GM19099 (cell line): ENCODE data around the gene DEGS1.

ENCODE experiments used
- POLR2A ChIP-seq: IDR thresholded peaks from 3 replicates; pipeline ENCODE4 v1.6.1; 2011; ENCODE audit warnings: low read depth; ENCODE audit not compliant: insufficient read length; ENCODE audit errors: extremely low read depth

Gene DEGS1

DNA sequence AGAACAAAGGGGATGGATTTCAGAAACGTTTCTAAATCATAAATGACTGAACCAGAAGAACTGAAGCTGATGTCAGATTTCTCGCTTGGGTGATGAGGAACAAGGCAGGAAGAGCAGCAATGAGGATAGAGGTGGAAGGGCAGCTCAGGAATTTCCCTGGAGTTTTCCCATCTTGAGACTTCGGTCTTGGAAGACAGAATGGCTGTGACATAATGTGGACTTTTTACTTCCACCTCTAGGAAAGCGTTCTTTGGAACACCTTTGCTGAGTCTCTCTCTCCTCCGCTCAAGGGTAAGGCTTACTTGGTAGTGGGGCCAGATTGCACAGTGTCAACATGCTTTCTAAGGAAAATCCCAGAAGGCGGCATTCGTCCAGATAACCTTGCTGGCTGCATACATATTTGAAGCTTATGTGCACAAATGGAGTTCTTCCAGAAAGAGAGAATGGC is 36.6 kb downstream of the DEGS1 start:
- no peak for TF ChIP-seq POLR2A

DNA sequence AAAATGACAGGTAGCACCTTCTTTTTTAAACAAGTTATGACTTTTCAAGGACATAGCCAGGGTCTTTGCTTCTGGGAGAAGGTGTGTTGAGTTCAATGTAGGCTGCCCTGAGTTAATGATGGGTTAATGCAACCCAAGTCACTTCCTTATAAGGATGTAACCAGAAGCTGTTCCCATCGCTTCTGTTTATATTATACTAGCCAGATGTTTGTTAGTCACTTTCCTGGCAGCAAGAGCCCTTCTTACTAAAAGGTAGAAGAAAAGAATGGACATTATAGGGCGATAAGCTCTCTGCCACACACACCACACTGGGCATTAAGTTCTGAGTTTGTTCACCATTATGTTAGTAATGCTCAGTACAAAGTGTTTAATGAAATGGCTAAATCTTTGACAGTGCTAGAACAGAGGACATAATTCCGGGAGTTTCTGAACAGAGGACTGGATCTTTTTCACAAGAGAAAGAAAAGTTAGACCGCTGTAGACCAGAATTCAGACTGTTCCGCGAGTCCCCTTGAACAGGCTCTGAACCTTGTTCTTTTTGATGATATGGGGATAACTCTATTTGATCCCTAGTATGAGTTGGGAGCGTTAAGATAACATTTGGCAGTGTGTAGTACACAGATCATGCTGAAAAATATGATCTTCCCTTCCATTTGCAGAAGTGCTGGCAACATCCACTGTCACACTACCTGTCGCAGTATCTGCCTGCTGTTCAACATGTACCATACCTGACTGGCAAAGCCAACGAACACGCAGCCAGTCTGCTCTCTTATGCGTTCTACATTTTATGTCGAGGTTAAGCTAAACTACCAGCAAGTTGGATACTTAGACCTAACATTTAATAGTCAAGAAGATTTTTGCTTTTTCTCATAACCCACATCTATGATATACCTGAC is 41.0 kb downstream of the DEGS1 start:
- no peak for TF ChIP-seq POLR2A

GRCh38 chr1:224226849-224227502 is 43.9 kb downstream of the DEGS1 start:
- TF ChIP-seq POLR2A = no peak

GRCh38 chr1:224234017-224234416 is 51.0 kb downstream of the DEGS1 start:
- no peak for TF ChIP-seq POLR2A

DNA sequence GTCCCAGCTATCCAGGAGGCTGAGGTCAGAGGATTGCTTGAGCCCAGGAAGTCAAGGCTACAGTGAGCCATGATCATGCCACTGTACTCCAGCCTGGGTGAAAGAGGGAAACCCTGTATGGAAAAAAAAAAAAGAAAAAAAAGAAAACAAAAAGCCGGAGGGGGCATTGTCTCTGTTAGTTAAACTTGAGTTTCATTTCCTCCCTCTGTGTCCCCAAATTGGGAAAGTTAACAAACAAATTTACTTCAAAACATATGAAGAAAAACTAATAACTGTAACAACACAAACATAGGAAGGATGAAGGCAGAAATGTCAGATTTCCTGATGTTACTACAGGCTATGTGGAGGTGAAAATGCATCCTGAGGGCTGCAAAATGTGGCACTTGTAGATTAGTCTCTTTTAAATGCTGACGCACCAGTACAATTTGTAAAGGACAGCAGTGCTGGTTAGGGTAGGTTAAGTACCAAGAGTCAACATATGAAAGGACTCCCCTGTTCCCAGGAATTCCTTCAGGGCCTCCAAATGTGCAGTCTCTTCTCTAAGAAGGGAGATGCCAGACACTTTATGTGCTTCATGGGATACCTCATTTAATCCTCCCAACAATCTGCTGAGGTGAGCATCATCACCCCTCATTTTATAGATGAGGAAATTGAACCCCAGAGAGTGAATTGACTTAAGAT is 52.9 kb downstream of the DEGS1 start:
- TF ChIP-seq POLR2A = no peak

DNA sequence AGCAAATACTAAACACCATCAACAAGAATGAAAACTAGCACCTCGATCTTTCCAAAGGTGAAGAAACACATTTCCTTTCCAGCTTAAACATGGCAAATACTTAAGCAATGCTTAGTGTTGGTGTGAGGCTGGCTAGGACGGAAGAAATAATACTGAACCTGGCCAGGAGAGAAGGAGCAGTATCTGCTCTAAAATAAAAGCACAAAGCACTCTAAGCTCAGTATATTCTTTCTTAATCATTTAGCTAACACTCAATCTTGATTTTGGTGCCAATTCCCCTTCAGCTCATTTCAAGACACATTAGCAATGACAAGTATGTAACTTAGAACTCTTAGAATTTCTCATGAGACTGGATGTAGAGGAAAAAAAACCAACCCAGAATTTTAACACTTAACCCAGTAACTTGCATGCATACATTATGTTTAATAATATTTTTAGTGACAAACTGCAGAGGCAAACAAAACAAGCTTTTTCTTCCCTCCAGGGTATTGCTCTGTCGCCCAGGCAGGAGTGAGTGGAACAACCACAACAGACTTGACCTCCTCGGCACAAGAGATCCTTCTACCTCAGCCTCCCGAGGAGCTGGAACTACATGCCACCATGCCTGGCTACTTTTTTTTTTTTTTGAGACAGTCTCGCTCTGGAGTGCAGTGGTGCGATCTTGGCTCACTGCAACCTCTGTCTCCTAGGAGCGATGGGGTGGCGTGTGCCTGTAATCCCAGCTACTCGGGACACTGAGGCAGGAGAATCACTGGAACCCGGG is 54.3 kb downstream of the DEGS1 start:
- TF ChIP-seq POLR2A = no peak

GRCh38 chr1:224238212-224238611 is 55.2 kb downstream of the DEGS1 start:
- no peak for TF ChIP-seq POLR2A

DNA sequence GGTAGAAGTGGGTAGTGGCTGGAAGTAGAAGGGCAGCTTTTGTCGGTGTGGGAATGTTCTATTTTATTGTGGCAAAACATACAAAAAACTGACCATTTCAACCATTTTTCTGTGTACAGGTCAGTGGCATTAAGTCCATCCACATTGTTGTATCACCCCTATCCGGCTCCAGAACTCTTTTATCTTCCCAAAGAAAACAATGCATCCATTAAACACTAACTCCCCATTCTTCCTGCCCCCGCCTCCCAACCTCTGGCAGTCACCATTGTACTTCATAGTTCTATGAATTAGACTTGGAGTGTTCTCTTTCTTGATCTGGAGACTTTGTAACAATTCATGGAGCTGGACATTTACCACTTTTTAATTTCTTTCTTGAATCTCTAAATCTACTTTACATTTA is 55.7 kb downstream of the DEGS1 start:
- TF ChIP-seq POLR2A = no peak
